T-helper 1 cell treated with Interleukin-12 subunit alpha and Interleukin-12 subunit beta and Interleukin-4 antibody, amounts not matched to agents 30 ng/mL and 1 ng/mL, for 36 hours (primary cell): ENCODE results near the gene DLG1. TPM values are rescaled to one million over a fixed set of nuclear protein-coding genes. Genes with fewer than 3 reads are reported as not detected.
"Not testable (repeated sequence)": the region's sequence is repeated elsewhere in the genome, so short reads cannot be mapped to it uniquely, and the experiment has no call there.

Experiments used
- intact Hi-C: fragments of 100-400 bp; cut with micrococcal nuclease; formaldehyde crosslinking; loops from one replicate; pipeline ENCODE4 v1.15.1; 2024
- total RNA-seq: library from RNA; stranded (reverse); gene quantifications from 2 replicates; pipeline ENCODE4 v1.2.3, GENCODE V29; 2022

The DLG1 gene
- total RNA-seq, 1 donor from 2014 or later = 82.3 TPM

- intact Hi-C loops = no loop called here
Measured at GRCh38 chr3:197122394-197122793, 176.0 kb downstream of the DLG1 start.

DNA sequence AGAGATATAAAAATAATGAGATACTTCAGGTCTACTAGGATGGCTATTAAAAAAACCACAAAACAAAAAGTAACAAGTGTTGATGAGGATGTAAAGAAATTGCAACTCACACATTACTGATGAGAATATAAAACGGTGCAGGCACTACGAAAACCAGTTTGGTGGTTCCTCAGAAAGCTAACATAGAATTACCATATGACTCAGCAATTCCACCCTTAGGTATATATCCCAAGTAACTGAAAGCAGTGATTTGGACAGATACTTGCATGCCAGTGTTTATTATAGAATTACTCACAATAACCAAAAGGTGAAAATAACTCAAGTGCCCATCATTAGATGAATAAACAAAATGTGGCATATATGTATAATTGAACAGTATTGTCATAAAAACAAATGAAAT, 181.3 kb downstream of the DLG1 start:
- intact Hi-C loops = no loop called here

GRCh38 chr3:197114007-197114406, 184.4 kb downstream of the DLG1 start:
- intact Hi-C loops = no loop called here

DNA sequence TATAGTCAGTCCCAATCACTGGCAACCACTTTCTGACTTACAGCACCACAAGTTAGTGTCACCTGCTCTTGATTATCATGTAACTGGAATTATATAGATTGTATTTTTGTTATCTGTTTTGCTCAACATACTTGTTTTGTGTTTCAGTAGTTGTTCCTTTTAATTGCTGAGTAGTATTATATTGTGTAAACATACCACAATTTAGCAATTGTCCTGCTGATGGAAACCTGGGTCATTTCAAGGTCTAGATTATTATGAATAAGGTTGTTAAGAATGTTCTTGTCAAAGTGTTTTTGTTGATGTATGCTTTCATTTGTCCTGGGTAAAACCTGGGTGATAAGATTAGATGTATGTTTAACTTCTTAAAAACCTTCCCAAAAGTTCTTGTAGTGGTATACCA, 186.7 kb downstream of the DLG1 start:
- intact Hi-C loops = no loop called here

GRCh38 chr3:197105786-197106185, 192.6 kb downstream of the DLG1 start:
- intact Hi-C loops = no loop called here

DNA sequence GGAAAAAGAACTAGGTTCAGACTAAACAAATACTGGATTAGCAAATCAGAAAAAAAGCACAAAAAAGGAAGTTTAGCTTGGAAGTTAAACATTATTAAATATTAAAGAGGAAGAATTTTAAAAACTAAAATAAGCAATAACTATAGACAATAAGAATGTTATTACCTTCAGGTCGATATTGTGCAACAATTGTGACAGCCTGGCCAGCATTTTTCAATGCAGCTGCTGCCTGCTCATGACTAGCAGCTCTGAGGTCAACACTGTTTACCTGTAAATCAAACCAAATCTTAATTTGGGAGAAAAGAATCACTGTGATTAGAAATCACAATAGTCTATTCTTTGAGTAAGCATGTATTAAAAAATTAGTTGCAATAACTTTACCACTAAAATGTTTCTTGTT, 193.7 kb downstream of the DLG1 start:
- intact Hi-C loops = no loop called here

DNA sequence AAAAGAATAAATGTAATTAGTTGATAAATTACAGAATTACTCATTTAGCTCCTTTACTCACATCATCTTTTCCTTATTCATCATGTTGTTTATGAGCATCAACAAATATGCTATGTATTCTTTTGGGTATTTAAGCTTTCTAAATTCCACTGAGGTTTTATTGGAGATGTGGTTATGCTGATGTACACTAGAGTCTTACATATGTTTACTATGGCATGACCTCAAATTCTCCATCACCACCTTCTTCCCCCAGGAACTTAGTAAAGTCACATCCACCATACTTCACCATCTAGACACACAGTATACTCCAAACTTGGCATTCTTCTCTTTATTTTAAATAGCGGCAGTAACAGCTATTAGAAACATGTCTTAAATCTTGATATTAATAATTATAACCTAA, 194.6 kb downstream of the DLG1 start:
- intact Hi-C loops = no loop called here

DNA sequence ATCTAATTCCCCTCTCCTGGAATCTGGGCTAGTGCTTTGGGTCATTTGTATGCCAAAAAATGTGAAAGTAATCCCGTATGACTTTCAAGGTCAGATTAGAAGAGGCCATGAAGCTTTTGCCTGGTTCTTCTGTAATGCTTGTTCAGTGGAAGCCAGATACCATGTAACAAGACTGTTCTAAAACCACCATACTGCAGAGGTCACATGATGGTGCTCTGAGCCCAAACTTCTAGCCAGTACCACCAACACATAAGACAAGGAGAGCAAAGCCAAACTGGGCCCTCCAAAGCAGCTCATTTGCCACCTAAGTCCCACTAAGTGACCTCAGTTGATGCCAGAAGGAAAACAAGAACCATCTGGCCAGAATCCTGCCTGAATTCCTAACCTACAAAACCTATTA, 204.5 kb downstream of the DLG1 start:
- intact Hi-C loops = no loop called here

DNA sequence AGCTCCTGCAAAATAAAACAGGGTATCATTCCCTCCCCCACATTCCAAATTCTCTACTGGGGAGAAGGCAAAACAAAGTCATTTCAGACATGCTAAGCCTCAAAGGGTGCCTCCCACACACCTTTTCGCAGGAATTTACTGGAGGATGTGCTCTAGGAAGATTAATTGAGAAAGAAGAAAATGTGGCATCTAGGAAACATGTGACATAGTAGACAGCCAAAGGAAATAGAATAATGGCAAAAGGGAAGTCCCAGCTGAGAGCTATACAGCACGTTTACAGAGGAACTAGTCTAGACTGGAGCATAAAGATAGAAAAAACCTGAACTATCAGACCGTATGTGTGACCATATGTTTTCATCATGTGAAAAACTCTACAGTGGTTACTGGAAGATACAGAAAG, 210.0 kb downstream of the DLG1 start:
- intact Hi-C loops = no loop called here

DNA sequence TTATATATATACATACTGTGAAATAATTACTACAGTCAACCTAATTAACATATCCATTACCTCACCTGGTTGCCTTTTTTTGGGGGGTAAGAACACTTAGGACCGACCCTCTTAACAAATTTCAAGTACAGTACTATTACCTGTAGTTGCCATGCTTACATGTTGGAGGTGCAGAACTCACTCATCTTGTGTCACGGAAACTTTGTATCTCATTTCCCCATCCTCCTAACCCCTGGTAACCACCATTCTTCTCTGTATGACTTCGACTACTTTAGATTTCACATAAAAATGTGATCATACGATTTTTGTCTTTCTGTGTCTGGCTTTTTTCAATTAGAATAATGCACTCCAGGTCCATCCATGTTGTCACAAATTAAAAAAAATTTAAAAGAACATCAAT, 213.3 kb downstream of the DLG1 start:
- intact Hi-C loops = no loop called here

DNA sequence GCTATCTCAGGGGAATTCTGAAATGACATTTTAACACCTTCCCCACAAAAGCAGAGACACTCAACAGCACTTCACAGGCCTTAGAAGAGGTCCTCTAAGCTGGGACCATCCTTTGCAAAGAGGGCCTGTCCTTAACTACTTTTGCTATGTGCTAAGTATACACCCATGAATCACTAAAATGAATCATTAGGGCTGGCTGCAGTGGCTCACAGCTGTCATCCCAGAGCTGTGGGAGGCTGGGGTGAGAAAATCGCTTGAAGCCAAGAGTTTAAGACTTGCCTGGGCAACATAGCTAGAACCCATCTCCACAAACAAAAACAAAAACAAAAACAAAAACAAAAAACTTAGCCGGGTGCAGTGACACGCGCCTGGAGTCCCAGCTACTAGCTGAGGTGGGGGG, 214.9 kb downstream of the DLG1 start:
- intact Hi-C loops = no loop called here

DNA sequence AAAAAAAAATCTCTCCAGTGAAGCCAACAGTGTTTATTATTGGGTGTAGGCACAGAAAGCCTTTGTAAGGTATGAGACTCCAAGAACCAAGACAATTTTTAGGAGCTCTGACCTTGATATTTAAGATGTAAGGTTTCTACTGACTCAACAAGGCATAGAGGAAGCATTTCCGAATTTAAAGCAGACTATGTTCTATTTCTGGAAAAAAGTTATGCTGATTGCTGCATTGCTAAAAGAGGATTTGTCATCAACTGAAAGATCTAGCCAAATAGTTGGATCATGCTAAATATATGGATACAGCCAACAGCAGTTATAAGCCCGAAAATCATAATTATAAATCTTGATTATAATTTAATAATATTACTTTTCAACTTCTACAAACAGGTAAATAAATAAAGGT, 215.5 kb downstream of the DLG1 start:
- intact Hi-C loops = no loop called here

DNA sequence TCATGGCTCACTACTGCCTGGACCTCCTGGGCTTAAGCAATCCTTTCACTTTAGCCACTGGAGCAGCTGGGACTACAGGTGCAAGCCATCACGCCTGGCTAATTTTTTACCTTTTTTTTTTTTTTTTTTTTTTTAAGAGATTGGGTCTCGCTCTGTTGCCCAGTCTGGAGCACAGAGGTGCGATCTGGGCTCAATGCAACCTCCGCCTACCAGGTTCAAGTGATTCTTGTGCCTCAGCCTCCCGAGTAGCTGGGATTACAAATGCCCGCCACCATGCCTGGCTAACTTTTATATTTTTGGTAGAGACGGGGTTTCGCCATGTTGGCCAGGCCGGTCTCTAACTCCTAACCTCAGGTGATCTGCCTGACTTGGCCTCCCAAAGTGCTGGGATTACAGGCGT, 218.1 kb downstream of the DLG1 start:
- intact Hi-C loops = no loop called here

GRCh38 chr3:197076415-197076814, 222.0 kb downstream of the DLG1 start:
- intact Hi-C loops = no loop called here

GRCh38 chr3:197068077-197068476, 230.3 kb downstream of the DLG1 start:
- intact Hi-C loops = no loop called here

DNA sequence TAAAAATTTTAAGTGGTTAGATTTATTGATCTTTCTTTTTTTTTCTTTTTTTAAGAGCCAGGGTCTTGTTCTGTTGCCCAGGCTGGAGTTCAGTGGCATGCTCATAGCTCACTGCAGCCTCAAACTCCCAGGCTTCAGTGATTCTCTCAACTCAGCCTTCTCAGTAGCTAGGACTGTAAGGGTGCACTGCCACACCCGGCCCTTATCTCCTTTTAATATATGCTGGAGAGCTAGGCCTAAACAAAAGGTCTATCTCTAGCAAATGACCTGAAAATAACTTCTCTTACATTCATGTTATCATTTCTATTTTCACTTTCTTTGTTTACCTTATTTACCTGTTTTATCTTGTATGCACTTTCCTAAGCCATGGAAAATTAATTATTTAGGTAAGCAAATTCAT, 233.6 kb downstream of the DLG1 start:
- intact Hi-C loops = no loop called here

GRCh38 chr3:197062446-197062845, 236.0 kb downstream of the DLG1 start:
- intact Hi-C loops = no loop called here

DNA sequence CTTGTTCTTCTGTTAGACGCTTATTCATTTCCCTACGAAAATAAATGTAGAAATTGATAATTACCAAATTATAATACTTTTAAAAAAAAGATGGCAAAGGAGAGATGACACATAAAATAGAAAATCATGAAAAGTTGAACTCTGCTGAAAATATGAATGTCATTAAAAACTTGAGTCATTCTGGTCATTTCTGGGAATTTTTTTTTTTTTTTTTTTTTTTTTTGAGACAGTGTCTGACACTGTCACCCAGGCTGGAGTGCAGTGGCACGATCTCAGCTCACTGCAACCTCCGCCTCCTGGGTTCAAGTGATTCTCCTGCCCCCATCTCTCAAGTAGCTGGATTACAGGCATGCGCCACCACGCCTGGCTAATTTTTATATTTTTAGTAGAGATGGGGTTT, 246.8 kb downstream of the DLG1 start:
- intact Hi-C loops = not testable (repeated sequence)

DNA sequence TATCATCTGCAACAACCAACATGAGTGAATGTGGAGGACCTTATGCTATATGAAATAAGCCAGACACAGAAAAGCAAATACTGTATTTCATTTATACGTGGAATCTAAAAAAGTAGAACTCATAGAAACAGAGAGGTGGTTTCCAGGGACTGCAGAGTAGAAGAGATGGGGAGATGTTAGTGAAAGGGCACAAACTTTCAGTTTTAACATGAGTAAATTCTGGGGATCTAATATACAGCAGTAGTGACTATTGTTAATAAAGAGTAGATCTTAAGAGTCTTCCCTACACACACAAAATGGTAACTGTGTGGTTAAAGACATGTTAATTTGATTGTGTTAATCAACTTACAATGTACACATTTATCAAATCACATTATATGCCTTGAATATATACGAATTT, 247.9 kb downstream of the DLG1 start:
- intact Hi-C loops = no loop called here

GRCh38 chr3:197042539-197042938, 255.9 kb downstream of the DLG1 start:
- intact Hi-C loops = no loop called here

DNA sequence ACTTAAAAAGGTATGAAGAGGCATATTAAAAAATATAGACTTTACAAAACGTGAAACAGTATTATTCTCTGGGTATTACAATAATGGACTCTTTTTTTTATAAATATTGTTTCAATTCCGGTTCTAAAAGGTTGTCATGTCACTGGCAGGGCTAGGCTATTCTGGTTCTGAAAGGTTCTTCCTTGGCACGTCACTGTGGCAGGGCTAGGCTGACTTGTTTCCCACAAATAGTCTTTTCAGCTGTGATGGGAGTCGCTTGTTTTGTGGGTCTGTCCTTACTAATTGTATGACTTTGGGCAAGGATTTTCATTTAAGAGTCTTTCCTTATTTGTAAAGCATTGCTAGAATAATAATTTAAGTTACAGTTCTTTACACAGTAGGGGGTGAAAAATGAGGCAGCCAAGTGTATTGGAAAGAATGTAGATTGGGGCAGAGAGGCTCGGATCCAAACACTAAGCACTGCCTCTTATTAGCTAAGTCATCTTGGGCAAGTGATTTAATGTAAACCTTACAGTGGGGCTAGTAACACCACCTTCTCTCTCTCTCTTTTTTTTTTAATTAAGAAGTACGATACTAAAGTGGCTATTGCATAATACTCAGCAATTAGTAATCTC, 256.4 kb downstream of the DLG1 start:
- intact Hi-C loops = no loop called here

GRCh38 chr3:197040658-197041057, 257.8 kb downstream of the DLG1 start:
- intact Hi-C loops = no loop called here

GRCh38 chr3:197038679-197039462, 259.5 kb downstream of the DLG1 start:
- intact Hi-C loops = no loop called here
